NT2/D1 (cell line): ENCODE results near the gene NKX2-8.

Experiments
- YY1 ChIP-seq: IDR thresholded peaks from 2 replicates; pipeline ENCODE4 v1.6.1; 2011; ENCODE audit not compliant: insufficient read length, insufficient read depth
- ZNF274 ChIP-seq: IDR thresholded peaks from 2 replicates; pipeline ENCODE4 v1.6.1; 2011; ENCODE audit warnings: mild to moderate bottlenecking, low read depth, low read length

- TF ChIP-seq ZNF274 (no peak), YY1 (no peak)
Observed at GRCh38 chr14:36588119-36588518, 5.7 kb upstream of the NKX2-8 start.
